Measurements from ENCODE around the gene TSSK6. TPM values are rescaled to one million over a fixed set of nuclear protein-coding genes. Genes with fewer than 3 reads are reported as not detected.

The TSSK6 gene
- total RNA-seq, 1 experiment from 2014 or later = 3.1 TPM

- Mint-ChIP-seq H3K36me3 (ENCODE audit: insufficient read depth, unreplicated experiment) (peaks cover 25% of the 10 kb centered on the region), H3K27me3 (ENCODE audit: unreplicated experiment) (peaks cover 12% of the 10 kb centered on the region), H3K9me3 (ENCODE audit: low read depth, unreplicated experiment) (peaks cover 5% of the 10 kb centered on the region), H3K27ac (ENCODE audit: unreplicated experiment) (peak overlapping the region; percentile 13), H3K4me1 (ENCODE audit: low read depth, unreplicated experiment) (peaks cover 10% of the 10 kb centered on the region), H3K4me3 (ENCODE audit: low read depth, unreplicated experiment) (no peak overlapping the region)
- no TSS peak for BruUV-seq (replicated peaks)
- TF ChIP-seq, protein P1, sequence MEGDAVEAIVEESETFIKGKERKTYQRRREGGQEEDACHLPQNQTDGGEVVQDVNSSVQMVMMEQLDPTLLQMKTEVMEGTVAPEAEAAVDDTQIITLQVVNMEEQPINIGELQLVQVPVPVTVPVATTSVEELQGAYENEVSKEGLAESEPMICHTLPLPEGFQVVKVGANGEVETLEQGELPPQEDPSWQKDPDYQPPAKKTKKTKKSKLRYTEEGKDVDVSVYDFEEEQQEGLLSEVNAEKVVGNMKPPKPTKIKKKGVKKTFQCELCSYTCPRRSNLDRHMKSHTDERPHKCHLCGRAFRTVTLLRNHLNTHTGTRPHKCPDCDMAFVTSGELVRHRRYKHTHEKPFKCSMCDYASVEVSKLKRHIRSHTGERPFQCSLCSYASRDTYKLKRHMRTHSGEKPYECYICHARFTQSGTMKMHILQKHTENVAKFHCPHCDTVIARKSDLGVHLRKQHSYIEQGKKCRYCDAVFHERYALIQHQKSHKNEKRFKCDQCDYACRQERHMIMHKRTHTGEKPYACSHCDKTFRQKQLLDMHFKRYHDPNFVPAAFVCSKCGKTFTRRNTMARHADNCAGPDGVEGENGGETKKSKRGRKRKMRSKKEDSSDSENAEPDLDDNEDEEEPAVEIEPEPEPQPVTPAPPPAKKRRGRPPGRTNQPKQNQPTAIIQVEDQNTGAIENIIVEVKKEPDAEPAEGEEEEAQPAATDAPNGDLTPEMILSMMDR (IDR thresholded peaks at IDR 0.05; ENCODE audit: unreplicated experiment) = no peak
- CTCF ChIA-PET = no interaction called here
- intact Hi-C loops (cut with micrococcal nuclease; ENCODE audit: unreplicated experiment) = loop anchor here (10.0 kb wide), 1 partner anchor 420 kb away; no protein-coding TSS in a partner anchor
- no peak for DNase-seq
Measured at GRCh38 chr19:19534556-19535265, 19.4 kb upstream of the TSSK6 start.

GRCh38 chr19:19533841-19534240, 18.5 kb upstream of the TSSK6 start:
- H3K4me3 Mint-ChIP-seq (ENCODE audit: low read depth, unreplicated experiment) = no peak overlapping the region
- peaks cover 10% of the 10 kb centered on the region for H3K4me1 Mint-ChIP-seq (ENCODE audit: low read depth, unreplicated experiment)
- intact Hi-C loops (cut with micrococcal nuclease; ENCODE audit: unreplicated experiment) = loop anchor here (10.0 kb wide), 1 partner anchor 421 kb away; no protein-coding TSS in a partner anchor
- peaks cover 31% of the 10 kb centered on the region for H3K36me3 Mint-ChIP-seq (ENCODE audit: insufficient read depth, unreplicated experiment)
- TF ChIP-seq, protein P1 (IDR thresholded peaks at IDR 0.05; ENCODE audit: unreplicated experiment) = no peak
- peaks cover 8% of the 10 kb centered on the region for H3K27me3 Mint-ChIP-seq (ENCODE audit: unreplicated experiment)
- peak overlapping the region; percentile 13 for H3K27ac Mint-ChIP-seq (ENCODE audit: unreplicated experiment)
- H3K9me3 Mint-ChIP-seq (ENCODE audit: low read depth, unreplicated experiment) = peaks cover 5% of the 10 kb centered on the region
- no TSS peak for BruUV-seq (replicated peaks)
- DNase-seq = no peak
- CTCF ChIA-PET = no interaction called here

DNA sequence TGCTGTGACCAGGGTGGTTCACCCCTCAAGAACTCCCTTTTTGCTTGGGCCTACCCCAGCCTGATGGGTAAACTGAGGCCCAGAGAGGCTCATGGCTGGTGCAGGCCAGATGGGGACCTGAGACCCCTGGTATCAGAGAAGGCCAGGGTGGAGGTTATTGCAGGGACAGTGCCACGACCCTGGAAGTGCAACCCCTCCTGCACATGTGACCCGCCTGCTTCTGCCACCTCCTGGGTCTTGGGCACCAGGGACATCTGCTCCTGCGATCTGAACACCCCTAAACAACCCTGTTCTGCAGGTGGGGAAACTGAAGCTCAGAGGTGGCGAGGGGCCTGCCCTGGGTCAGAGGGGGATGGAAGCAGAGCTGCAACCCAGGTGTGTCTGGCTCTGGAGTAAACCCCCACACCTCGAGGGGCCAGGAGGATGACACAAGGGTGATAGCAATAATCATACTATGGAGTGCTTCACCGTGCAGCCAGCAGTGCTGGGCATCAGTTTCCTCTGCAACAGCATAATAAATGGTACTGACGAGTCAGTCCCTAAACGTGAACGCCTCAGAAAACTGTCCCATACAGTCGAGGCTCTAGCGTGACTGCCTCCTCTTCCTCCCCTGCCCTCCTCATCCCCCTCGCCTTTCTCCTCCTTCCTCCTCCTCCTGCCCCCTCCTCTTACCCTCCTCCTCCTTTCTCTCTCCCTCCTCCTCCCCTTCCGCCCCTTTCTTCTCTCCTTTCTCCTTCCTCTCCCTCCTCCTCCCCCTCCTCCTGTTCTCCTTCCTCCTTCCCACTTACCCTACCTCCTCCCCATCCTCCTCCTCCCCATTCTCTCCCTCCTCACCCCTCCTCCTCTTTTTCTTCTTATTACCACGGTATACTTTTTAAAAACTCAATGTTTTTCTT, 17.7 kb upstream of the TSSK6 start:
- no peak overlapping the region for H3K27ac Mint-ChIP-seq (ENCODE audit: unreplicated experiment)
- intact Hi-C loops (cut with micrococcal nuclease; ENCODE audit: unreplicated experiment) = loop anchor here (1.0 to 10.0 kb wide), 2 partner anchors 111 to 422 kb away; no protein-coding TSS in a partner anchor
- H3K4me3 Mint-ChIP-seq (ENCODE audit: low read depth, unreplicated experiment) = no peak overlapping the region
- H3K27me3 Mint-ChIP-seq (ENCODE audit: unreplicated experiment) = no peaks in the 10 kb centered on the region
- peaks cover 5% of the 10 kb centered on the region for H3K9me3 Mint-ChIP-seq (ENCODE audit: low read depth, unreplicated experiment)
- TF ChIP-seq, protein P1 (IDR thresholded peaks at IDR 0.05; ENCODE audit: unreplicated experiment) = no peak
- no peak for DNase-seq
- peaks cover 31% of the 10 kb centered on the region for H3K36me3 Mint-ChIP-seq (ENCODE audit: insufficient read depth, unreplicated experiment)
- H3K4me1 Mint-ChIP-seq (ENCODE audit: low read depth, unreplicated experiment) = peaks cover 10% of the 10 kb centered on the region
- CTCF ChIA-PET = interaction anchor here (0.7 to 1.6 kb wide), 4 partner anchors 21 to 371 kb away, joined by 3 to 7 read pairs (median 4); partner anchors contain the start of genes GATAD2A and GMIP
- BruUV-seq (replicated peaks) = no TSS peak

GRCh38 chr19:19531951-19532805, 16.8 kb upstream of the TSSK6 start:
- H3K27ac Mint-ChIP-seq (ENCODE audit: unreplicated experiment) = peak overlapping the region; percentile 62
- H3K4me3 Mint-ChIP-seq (ENCODE audit: low read depth, unreplicated experiment) = no peak overlapping the region
- H3K36me3 Mint-ChIP-seq (ENCODE audit: insufficient read depth, unreplicated experiment) = peaks cover 26% of the 10 kb centered on the region
- H3K27me3 Mint-ChIP-seq (ENCODE audit: unreplicated experiment) = no peaks in the 10 kb centered on the region
- peak; percentile 79 for DNase-seq
- H3K4me1 Mint-ChIP-seq (ENCODE audit: low read depth, unreplicated experiment) = peaks cover 10% of the 10 kb centered on the region
- CTCF ChIA-PET = interaction anchor here (0.8 to 1.6 kb wide), 4 partner anchors 17 to 127 kb away, joined by 3 to 7 read pairs (median 4); partner anchors contain the start of genes GATAD2A and GMIP
- intact Hi-C loops (cut with micrococcal nuclease; ENCODE audit: unreplicated experiment) = loop anchor here (1.0 to 10.0 kb wide), 2 partner anchors 112 to 423 kb away; no protein-coding TSS in a partner anchor
- peaks cover 5% of the 10 kb centered on the region for H3K9me3 Mint-ChIP-seq (ENCODE audit: low read depth, unreplicated experiment)
- TF ChIP-seq, protein P1 (IDR thresholded peaks at IDR 0.05; ENCODE audit: unreplicated experiment) = peak; percentile 87
- no TSS peak for BruUV-seq (replicated peaks)
